PC-3 (cell line): ENCODE results near the gene VSIG10L2.

Experiments
- CTCF ChIP-seq: fragments of 300-600 bp; sonication (generic); conservative IDR thresholded peaks from 2 replicates; pipeline ENCODE4 v1.5.1; 2017; ENCODE audit warnings: antibody characterized with exemption, low read depth, mild to moderate bottlenecking, low read length
- EZH2 ChIP-seq: fragments of 300-600 bp; sonication (generic); IDR thresholded peaks from one replicate; pipeline ENCODE4 v1.6.1; 2017; ENCODE audit warnings: antibody characterized with exemption, mild to moderate bottlenecking, low read length; ENCODE audit not compliant: unreplicated experiment

GRCh38 chr11:125944350-125945010, 1.4 kb upstream of the VSIG10L2 start:
- TF ChIP-seq EZH2 (no peak), CTCF (no peak)
